Stimulated activated naive CD8-positive, alpha-beta T cell treated with anti-CD3 and anti-CD28 coated beads, Interleukin-15, amount 100 ng/mL, for 72 hours (primary cell): ENCODE data around the gene CSNK1A1.
"Not testable (repeated sequence)": the region's sequence is repeated elsewhere in the genome, so short reads cannot be mapped to it uniquely, and the experiment has no call there.

Experiments
- ATAC-seq: fragments of 150-1000 bp; cut with Tn5 transposase; 2 replicates; pipeline ENCODE4 v1.10.0; 2021; ENCODE audit warnings: mild to moderate bottlenecking, moderate library complexity
- DNase-seq, 2 donors: peaks; one replicate each; pipeline ENCODE4 v3.0.0; 2021 to 2022
- H3K27ac Mint-ChIP-seq, 2 donors: one replicate each; pipeline ENCODE4 v1.8.0; 2022; ENCODE audit warnings: mild to moderate bottlenecking in 2 of 2, mixed read lengths in 2 of 2, moderate library complexity in 2 of 2
- H3K27me3 Mint-ChIP-seq: one replicate; pipeline ENCODE4 v1.8.0; 2022; ENCODE audit warnings: mixed read lengths
- H3K4me1 Mint-ChIP-seq: one replicate; pipeline ENCODE4 v1.8.0; 2022; ENCODE audit warnings: mild to moderate bottlenecking, mixed read lengths
- H3K4me3 Mint-ChIP-seq, 2 donors: one replicate each; pipeline ENCODE4 v1.8.0; 2022; ENCODE audit warnings: mild to moderate bottlenecking in 2 of 2, mixed read lengths in 2 of 2, moderate library complexity in 1 of 2
- H3K9me3 Mint-ChIP-seq, 2 donors: one replicate each; pipeline ENCODE4 v1.8.0; 2022; ENCODE audit warnings: mixed read lengths in 2 of 2

CSNK1A1 gene

GRCh38 chr5:149550594-149551226, 529 bp downstream of the CSNK1A1 start:
- Mint-ChIP-seq H3K4me3 (peak overlapping the region; percentile 98 to 99), H3K27ac (peak overlapping the region; percentile 100), H3K4me1 (peaks cover 40% of the 10 kb centered on the region), H3K9me3 (no peaks in the 10 kb centered on the region), H3K27me3 (no peaks in the 10 kb centered on the region)
- DNase-seq, result no peak
- peak; percentile 8 for ATAC-seq

- ATAC-seq, result no peak
- H3K4me1 Mint-ChIP-seq, result peaks cover 45% of the 10 kb centered on the region
- H3K4me3 Mint-ChIP-seq, result peak overlapping the region; percentile 98 to 99
- no peaks in the 10 kb centered on the region for H3K27me3 Mint-ChIP-seq
- DNase-seq, result no peak
- peak overlapping the region; percentile 100 for H3K27ac Mint-ChIP-seq
- no peaks in the 10 kb centered on the region for H3K9me3 Mint-ChIP-seq
Observed at GRCh38 chr5:149550268-149550583, 1.0 kb downstream of the CSNK1A1 start.

GRCh38 chr5:149549461-149550267, 1.6 kb downstream of the CSNK1A1 start:
- no peaks in the 10 kb centered on the region for H3K27me3 Mint-ChIP-seq
- H3K4me3 Mint-ChIP-seq, result peak overlapping the region; percentile 98 to 99
- H3K27ac Mint-ChIP-seq, result peak overlapping the region; percentile 100
- DNase-seq, result peak; percentile 43 to 58
- H3K9me3 Mint-ChIP-seq, result no peaks in the 10 kb centered on the region
- peaks cover 51% of the 10 kb centered on the region for H3K4me1 Mint-ChIP-seq
- ATAC-seq, result peak; percentile 42

- Mint-ChIP-seq H3K4me1 (peaks cover 59% of the 10 kb centered on the region), H3K4me3 (peak overlapping the region; percentile 47 to 99), H3K27me3 (no peaks in the 10 kb centered on the region), H3K27ac (no peak overlapping the region), H3K9me3 (no peaks in the 10 kb centered on the region)
- ATAC-seq (no peak), DNase-seq (no peak)
Observed at GRCh38 chr5:149546974-149547373, 4.3 kb downstream of the CSNK1A1 start.

- no peaks in the 10 kb centered on the region for H3K9me3 Mint-ChIP-seq
- no peak overlapping the region for H3K27ac Mint-ChIP-seq
- H3K4me3 Mint-ChIP-seq, result no peak overlapping the region
- H3K4me1 Mint-ChIP-seq, result peaks cover 68% of the 10 kb centered on the region
- no peaks in the 10 kb centered on the region for H3K27me3 Mint-ChIP-seq
- no peak for DNase-seq
- ATAC-seq, result no peak
Observed at GRCh38 chr5:149545327-149545726, 5.9 kb downstream of the CSNK1A1 start.

GRCh38 chr5:149544028-149544420, 7.2 kb downstream of the CSNK1A1 start:
- no peak overlapping the region for H3K27ac Mint-ChIP-seq
- H3K4me1 Mint-ChIP-seq, result peaks cover 70% of the 10 kb centered on the region
- no peaks in the 10 kb centered on the region for H3K27me3 Mint-ChIP-seq
- DNase-seq (no peak), ATAC-seq (no peak)
- H3K4me3 Mint-ChIP-seq, result no peak overlapping the region
- H3K9me3 Mint-ChIP-seq, result no peaks in the 10 kb centered on the region

- Mint-ChIP-seq H3K9me3 (no peaks in the 10 kb centered on the region), H3K27ac (peak overlapping the region in 1 of 2 donors; percentile 4), H3K27me3 (no peaks in the 10 kb centered on the region), H3K4me3 (peak overlapping the region in 1 of 2 donors; percentile 2), H3K4me1 (peaks cover 66% of the 10 kb centered on the region)
- DNase-seq (no peak), ATAC-seq (no peak)
Observed at GRCh38 chr5:149543361-149544027, 7.7 kb downstream of the CSNK1A1 start.

- no peak for ATAC-seq
- Mint-ChIP-seq H3K27ac (peak overlapping the region in 1 of 2 donors; percentile 46), H3K27me3 (no peaks in the 10 kb centered on the region), H3K4me1 (peaks cover 52% of the 10 kb centered on the region), H3K4me3 (no peak overlapping the region), H3K9me3 (no peaks in the 10 kb centered on the region)
- no peak for DNase-seq
Observed at GRCh38 chr5:149541893-149542292, 9.3 kb downstream of the CSNK1A1 start.

- ATAC-seq (no peak), DNase-seq (no peak)
- Mint-ChIP-seq H3K4me3 (peak overlapping the region; percentile 3 to 42), H3K9me3 (no peaks in the 10 kb centered on the region), H3K27ac (no peak overlapping the region), H3K4me1 (peaks cover 43% of the 10 kb centered on the region), H3K27me3 (no peaks in the 10 kb centered on the region)
Observed at GRCh38 chr5:149540089-149540488, 11.2 kb downstream of the CSNK1A1 start.

- Mint-ChIP-seq H3K9me3 (no peaks in the 10 kb centered on the region), H3K4me1 (peaks cover 50% of the 10 kb centered on the region), H3K27ac (no peak overlapping the region), H3K4me3 (no peak overlapping the region), H3K27me3 (no peaks in the 10 kb centered on the region)
- DNase-seq, result no peak
- no peak for ATAC-seq
Observed at GRCh38 chr5:149537374-149537975, 13.8 kb downstream of the CSNK1A1 start.

- H3K27me3 Mint-ChIP-seq, result not testable (repeated sequence)
Observed at GRCh38 chr5:149535787-149536186, 15.5 kb downstream of the CSNK1A1 start.

GRCh38 chr5:149532413-149532812, 18.8 kb downstream of the CSNK1A1 start:
- Mint-ChIP-seq H3K4me3 (no peak overlapping the region), H3K9me3 (no peaks in the 10 kb centered on the region), H3K27me3 (no peaks in the 10 kb centered on the region), H3K27ac (no peak overlapping the region), H3K4me1 (peaks cover 66% of the 10 kb centered on the region)
- DNase-seq (no peak), ATAC-seq (no peak)

More at GRCh38 chr5:149535787-149536186, 15.5 kb downstream of the CSNK1A1 start:
- ATAC-seq, H3K4me3 Mint-ChIP-seq, DNase-seq, H3K9me3 Mint-ChIP-seq: not testable (repeated sequence)
- H3K4me1 Mint-ChIP-seq, result peaks cover 47% of the 10 kb centered on the region
- peak overlapping the region in 1 of 2 donors; percentile 66 for H3K27ac Mint-ChIP-seq

- no peak for ATAC-seq
- Mint-ChIP-seq H3K9me3 (no peaks in the 10 kb centered on the region), H3K4me3 (peak overlapping the region in 1 of 2 donors; percentile 3), H3K27me3 (no peaks in the 10 kb centered on the region), H3K27ac (no peak overlapping the region), H3K4me1 (peaks cover 74% of the 10 kb centered on the region)
- DNase-seq, result no peak
Observed at GRCh38 chr5:149529463-149529862, 21.8 kb downstream of the CSNK1A1 start.

GRCh38 chr5:149528281-149529060, 22.8 kb downstream of the CSNK1A1 start:
- peak overlapping the region in 1 of 2 donors; percentile 4 for H3K27ac Mint-ChIP-seq
- DNase-seq, result no peak
- H3K27me3 Mint-ChIP-seq, result no peaks in the 10 kb centered on the region
- peaks cover 75% of the 10 kb centered on the region for H3K4me1 Mint-ChIP-seq
- H3K4me3 Mint-ChIP-seq, result no peak overlapping the region
- no peaks in the 10 kb centered on the region for H3K9me3 Mint-ChIP-seq
- ATAC-seq, result no peak
